DMS114 treated with DMSO at 0.1 percent for 48 hours (cell line): ENCODE results near the gene ZSCAN30.

Experiments
- DNase-seq: peaks from one replicate; lab custom pipeline; 2025; ENCODE audit not compliant: unreplicated experiment; lab: John Stamatoyannopoulos, UW

ZSCAN30 gene

GRCh38 chr18:35282353-35282752 is 7.7 kb downstream of the ZSCAN30 start:
- DNase-seq: no peak

DNA sequence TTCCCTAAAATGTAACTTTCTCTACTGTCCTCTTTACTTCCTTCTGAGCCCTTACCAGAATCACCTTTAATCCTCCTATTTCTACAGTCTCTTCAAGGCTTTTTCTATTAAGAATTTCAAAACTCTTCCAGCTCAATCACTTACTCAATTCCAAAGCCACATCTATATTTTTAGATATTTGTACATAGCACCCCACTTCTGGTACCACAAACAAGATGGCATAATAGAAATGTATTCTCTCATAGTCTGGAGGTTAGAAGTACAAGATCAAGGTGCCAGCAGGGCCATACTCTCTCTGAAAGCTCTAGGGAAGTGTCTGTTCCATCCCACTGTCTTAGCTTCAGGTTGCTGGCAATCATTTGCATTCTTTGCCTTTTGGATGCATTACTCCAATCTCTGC is 11.1 kb downstream of the ZSCAN30 start:
- DNase-seq: no peak

DNA sequence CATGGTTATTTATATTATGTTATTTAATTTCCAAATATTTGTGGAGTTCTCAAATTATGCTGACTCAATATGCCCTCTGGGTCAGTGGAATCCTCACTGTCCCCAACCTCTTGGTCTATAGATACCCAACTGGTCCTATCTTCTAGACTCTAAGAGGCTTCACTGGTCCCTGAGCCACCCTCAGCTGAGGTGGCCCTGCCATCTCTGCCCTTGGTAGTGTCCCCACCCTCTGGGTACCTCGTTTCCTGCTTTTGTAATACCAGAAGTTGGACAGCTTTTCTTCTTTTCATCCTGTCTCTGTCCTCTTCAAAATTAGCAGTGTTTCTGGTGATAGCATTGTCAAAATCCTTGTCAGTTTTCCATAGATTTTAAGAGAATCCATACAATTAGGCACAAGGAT is 11.9 kb downstream of the ZSCAN30 start:
- DNase-seq: no peak

DNA sequence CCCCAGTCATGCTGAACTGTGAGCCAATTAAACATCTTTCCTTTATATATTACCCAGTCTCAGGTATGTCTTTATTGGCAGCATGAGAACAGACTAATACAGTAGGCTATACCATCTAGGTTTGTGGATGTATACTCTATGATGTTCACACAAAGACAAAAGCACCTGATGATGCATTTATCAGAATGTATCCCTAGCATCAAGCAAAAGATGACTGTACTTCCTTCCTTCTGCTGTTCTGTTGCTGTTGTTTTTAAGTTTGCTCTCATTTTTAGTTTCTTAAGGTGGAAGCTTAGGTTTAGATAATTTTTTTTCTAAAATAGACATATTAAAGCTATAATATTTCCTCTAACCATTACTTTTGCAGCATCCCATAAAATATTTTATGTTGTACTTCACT is 12.4 kb downstream of the ZSCAN30 start:
- no peak for DNase-seq

DNA sequence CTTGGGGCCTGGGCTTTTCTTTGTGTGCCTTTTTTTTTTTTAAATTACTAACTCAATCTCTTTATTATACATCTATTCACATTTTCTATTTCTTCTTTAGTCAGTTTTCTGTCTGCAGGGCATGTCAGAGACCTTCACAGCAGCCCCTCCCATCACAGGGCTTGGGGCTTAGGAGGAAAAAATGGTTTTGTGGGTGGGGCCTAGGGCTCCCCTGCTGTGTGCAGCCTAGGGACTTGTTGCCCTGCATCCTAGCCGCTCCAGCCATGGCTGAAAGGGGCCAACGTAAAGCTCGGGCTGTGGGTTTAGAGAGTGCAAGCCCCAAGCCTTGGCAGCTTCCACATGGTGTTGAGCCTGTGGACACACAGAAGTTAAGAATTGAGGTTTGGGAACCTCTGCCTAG is 13.8 kb downstream of the ZSCAN30 start:
- no peak for DNase-seq

- DNase-seq: no peak
Observed at GRCh38 chr18:35271656-35272055, 18.4 kb downstream of the ZSCAN30 start.

GRCh38 chr18:35268821-35269220 is 21.2 kb downstream of the ZSCAN30 start:
- no peak for DNase-seq

GRCh38 chr18:35267809-35268208 is 22.2 kb downstream of the ZSCAN30 start:
- no peak for DNase-seq

DNA sequence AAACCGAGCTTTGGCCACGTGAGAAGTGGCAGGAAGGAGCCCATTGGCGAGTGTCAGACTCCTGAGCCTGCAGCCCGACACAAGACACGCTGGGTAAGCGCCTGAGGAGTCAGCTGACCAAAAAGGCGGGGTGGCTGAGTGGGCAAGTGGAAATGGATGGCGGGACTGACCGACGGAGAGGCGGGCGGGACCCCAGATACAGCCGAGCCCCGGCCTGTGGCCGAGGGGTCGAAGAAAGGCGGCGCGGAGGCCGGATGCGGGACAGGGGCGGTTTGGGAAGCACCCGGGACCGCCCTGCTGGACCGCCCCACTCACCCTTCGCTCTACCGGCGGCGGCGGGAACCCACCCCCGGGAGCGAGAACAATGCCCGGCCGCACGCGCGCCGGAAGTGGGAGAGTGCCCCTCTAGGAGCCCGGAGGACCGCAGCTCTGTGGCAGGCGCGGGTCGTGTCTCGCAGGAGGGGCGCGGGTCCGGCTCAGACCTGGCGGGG is 22.8 kb downstream of the ZSCAN30 start:
- DNase-seq: no peak

- DNase-seq: no peak
Observed at GRCh38 chr18:35264409-35264808, 25.6 kb downstream of the ZSCAN30 start.

GRCh38 chr18:35256947-35257346 is 33.1 kb downstream of the ZSCAN30 start:
- DNase-seq: no peak

- DNase-seq: no peak
Observed at GRCh38 chr18:35253655-35254287, 36.3 kb downstream of the ZSCAN30 start.

- no peak for DNase-seq
Observed at GRCh38 chr18:35252466-35252865, 37.6 kb downstream of the ZSCAN30 start.

DNA sequence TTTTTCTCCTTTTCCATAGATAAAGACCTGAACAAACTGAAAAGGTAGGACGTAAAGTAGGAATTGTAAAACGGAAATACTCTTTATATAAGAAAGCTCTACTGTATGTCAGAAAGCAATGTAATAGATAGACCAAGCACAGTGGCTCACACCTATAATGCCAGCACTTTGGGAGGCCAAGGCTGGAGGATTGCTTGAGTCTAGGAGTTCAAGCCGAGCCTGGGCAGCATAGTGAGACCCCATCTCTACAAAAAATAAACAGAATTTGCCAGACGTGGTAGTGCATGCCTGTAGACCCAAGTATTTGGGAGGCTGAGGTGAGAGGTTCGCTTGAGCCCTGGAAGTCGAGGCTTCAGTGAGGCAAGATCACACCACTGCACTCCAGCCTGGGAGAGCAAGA is 41.6 kb downstream of the ZSCAN30 start:
- DNase-seq: no peak

DNA sequence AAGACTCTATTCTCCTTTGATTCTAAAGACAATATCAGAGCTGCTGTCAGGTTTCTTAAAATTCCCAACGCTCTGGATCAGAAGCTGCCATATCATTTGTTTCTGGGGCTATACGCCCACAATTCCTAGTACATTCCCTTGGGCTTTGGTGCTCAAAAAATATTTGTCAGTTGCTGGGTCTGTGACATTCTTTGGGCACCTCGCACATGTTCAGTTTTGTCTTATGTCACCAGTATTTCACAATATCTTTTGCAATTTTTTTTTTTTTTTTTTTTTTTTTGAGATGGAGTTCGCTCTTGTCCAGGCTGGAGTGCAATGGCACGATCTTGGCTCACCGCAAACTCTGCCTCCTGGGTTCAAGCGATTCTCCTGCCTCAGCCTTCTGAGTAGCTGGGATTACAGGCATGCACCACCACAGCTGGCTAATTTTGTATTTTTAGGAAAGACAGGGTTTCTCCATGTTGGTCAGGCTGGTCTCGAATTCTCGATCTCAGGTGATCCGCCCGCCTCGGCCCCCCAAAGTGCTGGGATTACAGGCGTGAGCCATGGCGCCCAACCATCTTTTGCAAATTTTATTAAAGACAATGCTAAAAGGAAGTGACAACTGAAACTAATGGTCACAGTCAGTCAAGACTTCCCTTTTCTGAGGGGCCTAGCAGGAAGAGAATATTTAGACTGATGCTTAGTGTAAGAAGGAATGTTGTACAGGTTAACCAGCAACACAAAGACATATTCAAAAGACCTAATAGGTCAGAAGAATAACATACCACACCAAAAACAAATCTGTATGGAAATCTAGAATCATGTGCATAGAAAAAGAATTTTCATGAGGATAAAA is 42.4 kb downstream of the ZSCAN30 start:
- no peak for DNase-seq

DNA sequence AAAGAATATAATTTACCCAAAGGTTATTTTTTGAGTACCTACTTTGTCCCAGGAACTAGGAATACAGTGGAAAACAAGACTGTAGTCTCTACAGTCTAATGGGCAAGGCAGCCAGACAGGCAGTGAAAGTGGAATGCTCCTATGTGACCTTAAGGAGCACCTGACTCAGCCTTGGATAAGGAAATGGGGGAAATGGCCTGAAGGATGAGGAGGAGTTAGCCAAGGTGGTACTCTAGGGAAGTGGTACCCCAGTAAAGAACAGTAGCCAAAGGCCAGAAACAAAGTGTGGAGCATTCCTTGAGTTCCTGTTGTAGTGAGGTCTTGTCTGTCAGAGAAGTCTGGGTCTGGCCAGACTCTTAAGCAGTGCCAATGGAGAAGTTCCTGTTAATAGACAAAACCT is 43.2 kb downstream of the ZSCAN30 start:
- no peak for DNase-seq

DNA sequence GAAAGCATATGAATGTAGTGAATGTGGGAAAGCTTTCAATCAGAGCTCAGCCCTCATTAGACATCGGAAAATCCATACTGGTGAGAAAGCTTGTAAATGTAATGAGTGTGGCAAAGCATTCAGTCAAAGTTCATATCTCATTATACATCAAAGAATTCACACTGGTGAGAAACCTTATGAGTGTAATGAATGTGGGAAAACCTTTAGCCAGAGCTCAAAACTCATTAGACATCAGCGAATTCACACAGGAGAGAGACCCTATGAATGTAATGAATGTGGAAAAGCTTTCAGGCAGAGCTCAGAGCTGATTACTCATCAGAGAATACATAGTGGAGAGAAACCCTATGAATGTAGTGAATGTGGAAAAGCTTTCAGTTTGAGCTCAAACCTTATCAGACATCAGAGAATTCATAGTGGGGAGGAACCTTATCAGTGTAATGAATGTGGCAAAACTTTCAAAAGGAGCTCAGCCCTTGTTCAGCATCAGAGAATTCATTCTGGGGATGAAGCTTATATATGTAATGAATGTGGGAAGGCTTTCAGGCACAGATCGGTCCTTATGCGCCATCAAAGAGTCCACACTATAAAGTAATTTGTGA is 44.2 kb downstream of the ZSCAN30 start:
- DNase-seq: no peak

- DNase-seq: no peak
Observed at GRCh38 chr18:35244671-35245070, 45.4 kb downstream of the ZSCAN30 start.

DNA sequence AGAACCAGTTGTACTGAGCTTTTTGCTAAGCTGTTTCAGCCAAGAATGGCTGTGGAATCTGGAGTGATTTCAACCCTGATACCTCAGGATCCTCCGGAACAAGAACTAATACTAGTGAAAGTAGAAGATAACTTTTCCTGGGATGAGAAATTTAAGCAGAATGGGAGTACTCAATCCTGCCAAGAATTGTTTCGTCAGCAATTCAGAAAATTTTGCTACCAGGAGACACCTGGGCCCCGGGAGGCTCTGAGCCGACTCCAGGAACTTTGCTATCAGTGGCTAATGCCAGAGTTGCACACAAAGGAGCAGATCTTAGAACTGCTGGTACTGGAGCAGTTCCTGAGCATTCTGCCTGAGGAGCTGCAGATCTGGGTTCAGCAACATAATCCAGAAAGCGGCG is 47.6 kb downstream of the ZSCAN30 start:
- no peak for DNase-seq

DNA sequence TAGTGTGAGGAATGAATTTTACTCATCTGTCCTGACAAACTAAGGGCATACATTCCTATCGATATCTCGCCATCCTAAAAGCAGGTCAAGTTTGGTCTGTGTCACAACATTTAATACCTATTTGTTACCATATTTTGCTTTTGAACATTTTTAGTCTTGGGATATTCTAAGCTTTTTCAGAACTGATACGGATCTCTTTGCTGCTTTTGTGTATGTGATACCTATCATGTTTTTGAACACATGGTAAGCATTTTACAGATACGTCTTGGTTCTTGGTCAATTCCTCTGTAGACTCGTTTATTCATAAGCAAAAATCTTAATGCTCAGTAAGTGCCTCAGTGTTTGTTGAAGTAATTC is 48.6 kb downstream of the ZSCAN30 start:
- no peak for DNase-seq

GRCh38 chr18:35240664-35241447 is 49.2 kb downstream of the ZSCAN30 start, which contains the start of gene ZNF397:
TSS of gene ZNF397 (plus strand) at chr18:35241034. CDS start at chr18:35242471, 1,437 bp downstream.
- DNase-seq: peak; percentile 86
